Heart left ventricle (tissue), 16 donors: Measurements from ENCODE around the gene NVL. TPM values are rescaled to one million over a fixed set of nuclear protein-coding genes. Genes with fewer than 3 reads are reported as not detected.

Source experiments
- ATAC-seq, 4 donors: fragments of 200-7000 bp; cut with Tn5 transposase; one replicate each; pipeline ENCODE4 v1.9.1; 2020 to 2022; ENCODE audit warnings: moderate library complexity in 4 of 4, mild to moderate bottlenecking in 3 of 4, moderate number of reproducible peaks in 1 of 4
- DNase-seq, 5 donors: peaks; one replicate each; pipeline ENCODE4 v3.0.0-alpha.2; 2020
- H3K27ac ChIP-seq, 12 donors: fragments of 200-600 bp; sonication (generic) in 4 of 12; one replicate each; pipeline versions ENCODE4 v1.5.0 to v1.8.0; 2016 to 2022; ENCODE audit warnings: mild to moderate bottlenecking in 2 of 12
- H3K27me3 ChIP-seq, 9 donors: fragments of 200-600 bp; sonication (generic) in 2 of 9; one replicate each; pipeline versions ENCODE4 v1.5.1 to v1.8.0; 2016 to 2022; ENCODE audit warnings: mild to moderate bottlenecking in 3 of 9
- H3K36me3 ChIP-seq, 9 donors: fragments of 200-600 bp; sonication (generic) in 2 of 9; one replicate each; pipeline versions ENCODE4 v1.5.0 to v1.8.0; 2018 to 2022; ENCODE audit warnings: mild to moderate bottlenecking in 2 of 9
- H3K4me1 ChIP-seq, 12 donors: fragments of 200-600 bp; sonication (generic) in 4 of 12; one replicate each; pipeline versions ENCODE4 v1.5.0 to v1.8.0; 2016 to 2022; ENCODE audit warnings: mild to moderate bottlenecking in 3 of 12
- H3K4me3 ChIP-seq, 12 donors: fragments of 200-600 bp; sonication (generic) in 4 of 12; one replicate each; pipeline versions ENCODE4 v1.5.0 to v1.8.0; 2017 to 2022; ENCODE audit warnings: mild to moderate bottlenecking in 9 of 12, moderate library complexity in 4 of 12
- H3K9me3 ChIP-seq, 12 donors: fragments of 200-600 bp; sonication (generic) in 4 of 12; one replicate each; pipeline versions ENCODE4 v1.5.0 to v1.8.0; 2016 to 2022; ENCODE audit warnings: mild to moderate bottlenecking in 1 of 12
- CTCF ChIP-seq, 12 donors: fragments of 200-600 bp; sonication (generic) in 4 of 12; IDR thresholded peaks; one replicate each; pipeline versions ENCODE4 v1.5.0 to v1.8.0; 2018 to 2022; ENCODE audit warnings: antibody characterized with exemption in 12 of 12, mild to moderate bottlenecking in 5 of 12
- POLR2A ChIP-seq, 2 donors: fragments of 450-650 bp; IDR thresholded peaks; one replicate each; pipeline ENCODE4 v1.6.1; 2017; ENCODE audit warnings: antibody characterized with exemption in 2 of 2, mild to moderate bottlenecking in 2 of 2, moderate library complexity in 2 of 2
- WGBS, 4 donors: extraction: QIAGEN DNeasy Blood & Tissue Kit in 2 of 4; methylation state at CpG; one replicate each; pipeline versions ENCODE4 v1.1.5 to v1.1.7; 2013 to 2018; 5-methylcytosine and 5-hydroxymethylcytosine counted together
- intact Hi-C, 10 donors: fragments of 100-400 bp; cut with DNase I; formaldehyde crosslinking; loops; one replicate each; pipeline versions ENCODE4 v1.11.1 to v1.14.2; 2022
- polyA plus RNA-seq, 2 donors: library from polyadenylated mRNA; stranded (reverse); fragments of 200-250 nt; gene quantifications; one replicate each; pipeline ENCODE4 v1.2.3, GENCODE V29; 2013
- total RNA-seq, 9 donors: library from RNA; depleted of rRNA in 2 of 9; stranded (reverse); fragments of >200 nt in 2 of 9; fragmentation: NEBNext Ultra II Directional in 3 of 9; extraction: Animal tissue kit (Norgen Biotek cat#: 25700) in 3 of 9; gene quantifications; one replicate each; pipeline versions ENCODE4 v1.1.0 to v1.2.4, GENCODE V29; 2016 to 2023
- donor health status: ischemic (EF 13 %, LVEDD 7.1; RV severe dilation, severe dysfunction).
- donor health status: healthy with polysubstance abuse.
- donor health status: DM: no; HTN: yes; CAD: no.
- donor health status: DM: no; HTN: no; CAD: no.
- donor health status: ischemic (EF 25% LVEDD 6.9; RV normal size, moderate dysfunction).
- donor health status: ischemic (EF 25% LVEDD 5.7; RV mildly dilated, moderate dysfunction).
- donor health status: healthy.
- donor health status: DM: yes; HTN: yes; CAD: no.
- donor health status: ischemic (EF 35%, LVEDD 5.7; RV mildly dilated, moderate dysfunction).
- donor health status: nonischemic (EF 11% LVEDD 7.7; RV severe dilation, severe dysfunction).
- donor health status: DM: yes; HTN: yes; CAD: no.
- donor health status: PGD.
- donor health status: ischemic (EF 29% LVEDD 5.4; RV normal size, mild dysfunction).
- donor health status: nonischemic (EF 23%, LVEDD 6.1; RV moderate dilation, normal function).

Gene NVL
- total and polyA plus RNA-seq, 11 donors = 4.8 to 14.8 (median 9.3) TPM

- Histone ChIP-seq H3K4me1 (peaks cover 0 to 6% (median 0%) of the 10 kb centered on the region in 12 donors), H3K36me3 (peaks cover 0 to 55% (median 27%) of the 10 kb centered on the region in 9 donors), H3K9me3 (no peaks in the 10 kb centered on the region), H3K27me3 (no peaks in the 10 kb centered on the region), H3K27ac (peak overlapping the region in 2 of 12 donors; percentile 13 to 31), H3K4me3 (no peak overlapping the region)
- 64 to 75% (median 75%) methylated on average over 3 of the region's 3 CpGs for WGBS, 4 donors
- ATAC-seq (no peak), DNase-seq (no peak)
- intact Hi-C loops = no loop called here
- TF ChIP-seq CTCF (IDR thresholded peaks at IDR 0.05) (no peak), POLR2A (IDR thresholded peaks at IDR 0.05) (no peak)
Observed at GRCh38 chr1:224238756-224239155, 91.2 kb downstream of the NVL start.

GRCh38 chr1:224238212-224238611 is 91.8 kb downstream of the NVL start:
- H3K36me3 ChIP-seq = peaks cover 0 to 57% (median 31%) of the 10 kb centered on the region in 9 donors
- peaks cover 0 to 9% (median 0%) of the 10 kb centered on the region in 12 donors for H3K4me1 ChIP-seq
- H3K9me3 ChIP-seq = no peaks in the 10 kb centered on the region
- ATAC-seq (no peak), DNase-seq (no peak)
- H3K27me3 ChIP-seq = no peaks in the 10 kb centered on the region
- intact Hi-C loops = no loop called here
- 90 to 96% (median 93%) methylated on average over 9 of the region's 9 CpGs for WGBS, 4 donors
- H3K27ac ChIP-seq = no peak overlapping the region
- TF ChIP-seq CTCF (IDR thresholded peaks at IDR 0.05) (no peak), POLR2A (IDR thresholded peaks at IDR 0.05) (no peak)
- no peak overlapping the region for H3K4me3 ChIP-seq

GRCh38 chr1:224237119-224237881 is 92.7 kb downstream of the NVL start:
- DNase-seq (no peak), ATAC-seq (no peak)
- intact Hi-C loops = no loop called here
- 95 to 97% (median 96%) methylated on average over 11 of the region's 11 CpGs for WGBS, 4 donors
- Histone ChIP-seq H3K4me1 (peaks cover 0 to 9% (median 0%) of the 10 kb centered on the region in 12 donors), H3K9me3 (no peaks in the 10 kb centered on the region), H3K4me3 (no peak overlapping the region), H3K27ac (no peak overlapping the region), H3K27me3 (no peaks in the 10 kb centered on the region), H3K36me3 (peaks cover 0 to 63% (median 40%) of the 10 kb centered on the region in 9 donors)
- TF ChIP-seq CTCF (IDR thresholded peaks at IDR 0.05) = no peak
- TF ChIP-seq POLR2A (IDR thresholded peaks at IDR 0.05) = no peak

GRCh38 chr1:224235813-224236493 is 94.0 kb downstream of the NVL start:
- WGBS, 4 donors = 73 to 78% (median 75%) methylated on average over 2 of the region's 2 CpGs
- Histone ChIP-seq H3K4me1 (peaks cover 0 to 9% (median 0%) of the 10 kb centered on the region in 12 donors), H3K4me3 (no peak overlapping the region), H3K36me3 (peaks cover 0 to 74% (median 50%) of the 10 kb centered on the region in 9 donors), H3K27me3 (no peaks in the 10 kb centered on the region), H3K27ac (peak overlapping the region in 1 of 12 donors; percentile 53), H3K9me3 (no peaks in the 10 kb centered on the region)
- DNase-seq (no peak), ATAC-seq (no peak)
- TF ChIP-seq POLR2A (IDR thresholded peaks at IDR 0.05) (no peak), CTCF (IDR thresholded peaks at IDR 0.05) (no peak)
- intact Hi-C loops = no loop called here
